LNCaP clone FGC (cell line): Measurements from ENCODE around the gene GBX2.

Experiments
- DNase-seq: peaks from one replicate; pipeline ENCODE4 v3.0.0-alpha.2; 2011; ENCODE audit warnings: low read depth
- H3K4me3 ChIP-seq: 2 replicates; pipeline ENCODE4 v1.5.1; 2011; ENCODE audit warnings: mild to moderate bottlenecking, low read depth, low read length, control low read depth
- TF ChIP-seq, protein P1 (sequence below): IDR thresholded peaks from 2 replicates; pipeline ENCODE4 v1.5.1; 2012; ENCODE audit warnings: mild to moderate bottlenecking; ENCODE audit not compliant: control insufficient read depth, insufficient read depth; ENCODE audit errors: extremely low read depth

The GBX2 gene

DNA sequence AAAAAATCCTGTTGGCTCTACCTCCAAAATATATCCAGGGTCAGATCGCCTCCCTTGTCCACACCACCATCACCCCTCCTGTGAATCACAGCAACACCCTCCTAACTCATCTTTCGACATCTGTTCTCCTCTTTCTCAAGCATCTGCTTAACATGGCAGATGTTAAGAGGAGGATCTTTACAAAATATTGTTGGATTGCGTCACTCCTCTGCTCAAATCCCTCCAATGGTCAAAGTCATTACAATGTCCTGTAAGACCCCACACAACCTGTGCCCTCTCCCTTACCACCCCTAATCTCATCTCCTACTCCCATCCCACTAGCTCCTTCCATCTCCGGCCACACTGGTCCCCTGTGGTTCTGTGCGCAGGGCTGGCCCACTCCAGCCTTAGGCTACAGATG lies 36.8 kb upstream of the GBX2 start:
- H3K4me3 ChIP-seq = no peak overlapping the region
- TF ChIP-seq, protein P1, sequence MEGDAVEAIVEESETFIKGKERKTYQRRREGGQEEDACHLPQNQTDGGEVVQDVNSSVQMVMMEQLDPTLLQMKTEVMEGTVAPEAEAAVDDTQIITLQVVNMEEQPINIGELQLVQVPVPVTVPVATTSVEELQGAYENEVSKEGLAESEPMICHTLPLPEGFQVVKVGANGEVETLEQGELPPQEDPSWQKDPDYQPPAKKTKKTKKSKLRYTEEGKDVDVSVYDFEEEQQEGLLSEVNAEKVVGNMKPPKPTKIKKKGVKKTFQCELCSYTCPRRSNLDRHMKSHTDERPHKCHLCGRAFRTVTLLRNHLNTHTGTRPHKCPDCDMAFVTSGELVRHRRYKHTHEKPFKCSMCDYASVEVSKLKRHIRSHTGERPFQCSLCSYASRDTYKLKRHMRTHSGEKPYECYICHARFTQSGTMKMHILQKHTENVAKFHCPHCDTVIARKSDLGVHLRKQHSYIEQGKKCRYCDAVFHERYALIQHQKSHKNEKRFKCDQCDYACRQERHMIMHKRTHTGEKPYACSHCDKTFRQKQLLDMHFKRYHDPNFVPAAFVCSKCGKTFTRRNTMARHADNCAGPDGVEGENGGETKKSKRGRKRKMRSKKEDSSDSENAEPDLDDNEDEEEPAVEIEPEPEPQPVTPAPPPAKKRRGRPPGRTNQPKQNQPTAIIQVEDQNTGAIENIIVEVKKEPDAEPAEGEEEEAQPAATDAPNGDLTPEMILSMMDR = no peak
- DNase-seq = no peak

- H3K4me3 ChIP-seq = no peak overlapping the region
- TF ChIP-seq, protein P1 = no peak
- DNase-seq = no peak
These were observed 32.2 kb upstream of the GBX2 start for GRCh38 chr2:236200378-236200777.

DNA sequence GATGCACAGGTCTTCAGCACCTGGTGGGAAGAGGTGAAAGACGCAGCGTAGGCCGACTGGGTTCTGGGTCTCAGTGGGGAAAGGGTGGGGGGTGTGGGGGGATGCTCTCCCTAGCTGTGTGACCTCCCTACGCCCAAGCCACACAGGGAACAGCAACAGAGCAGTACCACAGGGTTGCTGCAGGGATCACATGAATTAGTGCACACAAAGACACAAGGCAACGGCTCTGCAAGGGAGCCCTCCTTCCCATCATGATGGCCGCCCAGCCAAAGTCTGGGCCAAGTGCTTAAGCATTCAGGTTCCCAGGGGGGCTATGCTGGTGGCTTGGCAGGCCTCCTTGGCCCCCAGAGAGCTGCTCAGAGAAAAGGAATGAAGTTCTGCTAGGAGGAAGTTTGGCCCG lies 28.2 kb upstream of the GBX2 start:
- TF ChIP-seq, protein P1 = no peak
- H3K4me3 ChIP-seq = no peak overlapping the region
- no peak for DNase-seq

- TF ChIP-seq, protein P1 = no peak
- no peak overlapping the region for H3K4me3 ChIP-seq
- no peak for DNase-seq
These were observed 27.5 kb upstream of the GBX2 start for GRCh38 chr2:236195726-236196125.

DNA sequence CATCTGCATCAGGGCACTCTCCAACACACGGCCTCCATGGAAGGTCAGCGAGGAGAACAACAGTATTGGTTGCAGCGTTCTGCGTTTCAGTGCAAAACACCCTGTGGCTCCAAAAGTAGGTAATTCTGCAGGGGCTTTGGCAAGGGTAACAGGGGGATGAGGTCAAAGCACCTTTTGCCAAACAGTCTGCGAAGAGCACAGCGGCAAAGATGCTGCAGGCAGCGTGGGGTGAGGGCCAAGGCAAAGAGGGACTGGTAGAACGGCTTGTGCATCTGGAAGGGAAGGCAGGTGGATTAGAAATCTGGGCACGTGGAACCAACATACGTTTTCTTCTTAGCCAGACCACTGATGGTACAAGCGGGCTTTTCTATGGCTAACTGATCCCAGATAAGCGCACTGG lies 26.6 kb upstream of the GBX2 start:
- TF ChIP-seq, protein P1 = no peak
- no peak for DNase-seq
- H3K4me3 ChIP-seq = no peak overlapping the region

DNA sequence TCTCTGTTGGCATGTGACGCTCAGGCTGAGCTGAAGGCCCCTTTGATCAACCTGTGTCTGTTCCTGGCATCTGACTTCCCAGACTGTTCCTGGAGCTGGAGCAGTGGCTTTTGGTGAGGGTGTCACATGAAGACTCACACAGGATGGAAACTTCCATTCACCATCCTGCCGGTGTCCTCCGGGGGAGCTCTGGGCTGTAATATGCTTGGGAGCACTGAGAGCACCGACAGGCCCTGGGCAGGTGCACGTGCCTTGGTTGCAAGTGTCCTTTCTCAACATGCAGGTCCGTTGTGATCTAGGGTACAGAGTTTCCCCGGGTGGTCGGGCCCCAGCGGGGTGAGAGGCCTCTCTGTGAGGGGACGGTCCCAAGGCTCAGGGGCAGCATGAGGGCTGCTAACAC lies 24.8 kb upstream of the GBX2 start:
- no peak overlapping the region for H3K4me3 ChIP-seq
- TF ChIP-seq, protein P1 = no peak
- DNase-seq = no peak

- TF ChIP-seq, protein P1 = no peak
- no peak overlapping the region for H3K4me3 ChIP-seq
- no peak for DNase-seq
These were observed 22.5 kb upstream of the GBX2 start for GRCh38 chr2:236190674-236191073.
